HepG2 (cell line): Measurements from ENCODE around the gene TIAM2. TPM values are rescaled to one million over a fixed set of nuclear protein-coding genes. Genes with fewer than 3 reads are reported as not detected.

Experiments
- ATAC-seq: fragments of 200-7000 bp; cut with Tn5 transposase; 3 replicates; pipeline ENCODE4 v1.9.1; 2020; ENCODE audit warnings: mild to moderate bottlenecking, moderate library complexity
- BruUV-seq: library from RNA; stranded (reverse); fragments of 400-500 nt; replicated peaks from 2 replicates; lab custom pipeline; 2021; lab: Mats Ljungman, UMichigan
- CTCF ChIA-PET: fragments of 300-600 bp; formaldehyde crosslinking; extraction: SDS; loops from one replicate; lab custom pipeline; 2021; ENCODE audit warnings: low total read pairs, inconsistent platforms, low intra/inter-chr PET ratio; lab: Yijun Ruan, JAX
- POLR2A ChIA-PET: fragments of 350-600 bp; sonication (Branson Sonifier 250); formaldehyde crosslinking; loops from one replicate; lab custom pipeline; 2020; ENCODE audit warnings: antibody characterized with exemption, inconsistent platforms; lab: Yijun Ruan, JAX
- DNase-seq: peaks from one replicate; pipeline ENCODE4 v3.0.0-alpha.2; 2015; ENCODE audit warnings: low spot score
- FAIRE-seq: peaks from 3 replicates; lab custom pipeline; 2011; peaks lifted over from hg19 to GRCh38; lab: Jason Lieb, UNC
- H2AFZ ChIP-seq: one replicate; pipeline ENCODE4 v1.6.1; 2011; ENCODE audit warnings: low read length, inconsistent platforms
- H3K27ac ChIP-seq: fragments of 300-600 bp; 3 replicates; pipeline ENCODE4 v1.8.0; 2011; ENCODE audit warnings: mixed run types, mild to moderate bottlenecking, mixed read lengths, low read length, inconsistent platforms; ENCODE audit not compliant: insufficient read depth; ENCODE audit errors: extremely low read length
- H3K27me3 ChIP-seq, 2 experiments: fragments of 200-600 bp in 1 of 2; 2 replicates in 1 of 2; 3 replicates in 1 of 2; pipeline versions ENCODE4 v1.6.0 to v1.8.0; 2011; ENCODE audit warnings: low read length in 2 of 2, mild to moderate bottlenecking in 2 of 2, moderate library complexity in 2 of 2, inconsistent platforms in 1 of 2; ENCODE audit not compliant: insufficient read depth in 2 of 2, control insufficient read depth in 1 of 2
- H3K36me3 ChIP-seq, 2 experiments: fragments of 200-600 bp in 1 of 2; replicated peaks in 1 of 2; 2 replicates in 1 of 2; 3 replicates in 1 of 2; pipeline versions ENCODE4 v1.5.1 to v1.8.0; 2011; ENCODE audit warnings: low read length in 2 of 2, inconsistent platforms in 1 of 2; ENCODE audit not compliant: insufficient read depth in 2 of 2, control insufficient read depth in 1 of 2
- H3K4me1 ChIP-seq: 2 replicates; pipeline ENCODE4 v1.5.1; 2012; ENCODE audit warnings: low read length, inconsistent platforms; ENCODE audit not compliant: insufficient read depth
- H3K4me2 ChIP-seq: 2 replicates; pipeline ENCODE4 v1.6.0; 2011; ENCODE audit warnings: low read depth, low read length, inconsistent platforms
- H3K4me3 ChIP-seq, 3 experiments: fragments of 200-600 bp in 1 of 3; sonication (generic), shearing (Covaris generic) in 1 of 3; replicated peaks in 1 of 3; 2 replicates each; pipeline ENCODE4 v1.5.1; 2011 to 2016; ENCODE audit warnings: low read length in 3 of 3, inconsistent platforms in 2 of 3, low read depth in 2 of 3, mild to moderate bottlenecking in 2 of 3, control low read depth in 1 of 3, mixed read lengths in 1 of 3; ENCODE audit not compliant: insufficient read depth in 1 of 3
- H3K79me2 ChIP-seq: one replicate; pipeline ENCODE4 v1.6.1; 2011; ENCODE audit warnings: low read length, inconsistent platforms; ENCODE audit not compliant: insufficient read depth
- H3K9ac ChIP-seq: 2 replicates; pipeline ENCODE4 v1.6.0; 2011; ENCODE audit warnings: mild to moderate bottlenecking, low read depth, low read length, inconsistent platforms; ENCODE audit not compliant: insufficient read depth
- H3K9me3 ChIP-seq: 2 replicates; pipeline ENCODE4 v1.5.1; 2012; ENCODE audit warnings: mild to moderate bottlenecking, low read length
- H4K20me1 ChIP-seq: 2 replicates; pipeline ENCODE4 v1.6.0; 2011; ENCODE audit warnings: inconsistent platforms, mild to moderate bottlenecking, low read length, moderate library complexity; ENCODE audit not compliant: insufficient read depth
- GATAD1 ChIP-seq: IDR thresholded peaks from 2 replicates; pipeline ENCODE4 v1.6.1; 2016; ENCODE audit warnings: missing genetic modification reagents, missing compliant biosample characterization
- IRF2 ChIP-seq: IDR thresholded peaks from 2 replicates; pipeline ENCODE4 v1.6.1; 2018; ENCODE audit warnings: missing genetic modification reagents, missing compliant biosample characterization
- SRSF4 ChIP-seq: fragments of 200-400 bp; formaldehyde crosslinking; IDR thresholded peaks from one replicate; pipeline ENCODE4 v1.6.1; 2018; ENCODE audit warnings: mild to moderate bottlenecking, low read depth, low read length, moderate library complexity; ENCODE audit not compliant: poor library complexity, severe bottlenecking
- ZNF547 ChIP-seq: sonication (generic); formaldehyde crosslinking; IDR thresholded peaks from 2 replicates; pipeline ENCODE4 v1.5.1; 2020; ENCODE audit warnings: mild to moderate bottlenecking, missing genetic modification reagents
- WGBS: methylation state at CpG from one replicate; pipeline ENCODE4 v1.1.6; 2017; ENCODE audit warnings: low lambda C conversion rate; 5-methylcytosine and 5-hydroxymethylcytosine counted together
- in situ Hi-C: cut with HindIII; loops from 2 replicates; pipeline ENCODE4 v1.10.0; 2017; ENCODE audit warnings: low pct_unique_long_range_greater_than_20kb; ENCODE audit not compliant: extremely low pct_ligation_motif_present
- intact Hi-C: fragments of 100-400 bp; cut with micrococcal nuclease; formaldehyde crosslinking; loops from one replicate; pipeline ENCODE4 v1.10.0; 2022; ENCODE audit not compliant: unreplicated experiment
- polyA plus RNA-seq, 8 experiments: library from polyadenylated mRNA; depleted of rRNA in 3 of 8; stranded (reverse) in 7 of 8; unstranded in 1 of 8; fragments of >200 nt; fragmentation: Illumina TruSeq in 4 of 8; extraction: Trizol in 4 of 8; gene quantifications; 2 replicates each; pipeline versions ENCODE4 v1.2.1 to v1.2.3, GENCODE V29; 2011 to 2016; ENCODE audit warnings: low read depth in 4 of 8, missing spikeins in 1 of 8, mixed read lengths in 1 of 8; ENCODE audit not compliant: insufficient read depth in 1 of 8
- total RNA-seq, 5 experiments: library from RNA; depleted of rRNA; stranded (reverse); fragments of >200 nt; fragmentation: Illumina TruSeq; extraction: Trizol; gene quantifications; 2 replicates each; pipeline ENCODE4 v1.2.3, GENCODE V29; 2016; ENCODE audit warnings: low read depth in 1 of 5

TIAM2 gene
- total and polyA plus RNA-seq, 2 of the 13 experiments (the other 11 are each of a cell fraction or from before 2014, with no cell fraction given) = 4.1 to 4.5 TPM

DNA sequence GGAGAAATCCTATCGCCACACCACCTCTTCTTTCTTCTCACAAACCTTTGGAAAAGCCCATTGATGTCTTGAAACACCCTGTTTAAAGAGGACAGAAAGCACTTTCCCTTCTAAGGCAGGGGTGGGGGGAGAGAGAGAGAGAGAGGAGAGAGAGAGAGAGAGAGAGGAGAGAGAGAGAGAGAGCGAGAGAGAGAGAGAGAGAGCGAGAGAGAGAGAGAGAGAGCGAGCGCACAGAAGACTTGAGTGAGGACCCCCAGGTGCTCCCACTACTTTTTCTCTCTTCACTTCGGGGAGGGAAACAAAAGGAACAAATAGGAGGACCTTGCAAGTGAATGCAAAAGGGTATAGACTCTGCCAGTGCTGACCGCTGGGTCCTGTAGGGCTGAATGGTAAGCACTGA lies 52.4 kb downstream of the TIAM2 start (continued):
- TF ChIP-seq GATAD1 = no peak
- no peak for TF ChIP-seq ZNF547 (CRISPR knock-in tag)

DNA sequence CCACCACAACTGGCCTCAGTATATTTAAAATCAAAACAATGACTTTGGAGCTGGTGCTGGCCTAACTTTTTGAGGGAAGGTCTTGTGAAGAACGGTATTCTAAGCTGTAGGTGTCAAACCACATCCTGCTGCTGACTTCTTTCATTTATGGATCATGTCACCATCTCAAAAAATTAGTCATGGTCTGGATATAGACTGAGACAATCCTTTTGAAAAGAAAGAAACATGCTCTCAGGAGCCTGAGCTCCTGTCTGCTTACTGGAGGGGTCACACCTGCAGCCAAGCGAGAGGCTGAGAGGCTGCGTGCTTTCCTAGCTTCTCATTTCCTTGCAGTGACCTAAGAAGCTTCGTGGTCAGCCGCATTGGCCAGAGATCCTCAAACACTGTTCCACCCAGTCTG lies 55.2 kb downstream of the TIAM2 start:
- Histone ChIP-seq H2AFZ (no peak overlapping the region), H3K4me1 (peaks cover 8% of the 10 kb centered on the region), H3K9ac (no peak overlapping the region), H3K27me3 (no peaks in the 10 kb centered on the region), H3K4me3 (no peak overlapping the region), H3K4me2 (no peak overlapping the region), H3K36me3 (no peaks in the 10 kb centered on the region), H3K9me3 (no peaks in the 10 kb centered on the region), H3K27ac (no peak overlapping the region), H4K20me1 (no peaks in the 10 kb centered on the region), H3K79me2 (no peaks in the 10 kb centered on the region)
- ATAC-seq (no peak), DNase-seq (no peak), FAIRE-seq (no peak)
- ChIA-PET POLR2A (no interaction called here), CTCF (no interaction called here)
- in situ Hi-C loops = no loop called here
- BruUV-seq = no TSS peak
- 79% methylated on average over 5 of the region's 5 CpGs for whole genome bisulfite sequencing
- intact Hi-C loops = no loop called here
- no peak for TF ChIP-seq SRSF4

DNA sequence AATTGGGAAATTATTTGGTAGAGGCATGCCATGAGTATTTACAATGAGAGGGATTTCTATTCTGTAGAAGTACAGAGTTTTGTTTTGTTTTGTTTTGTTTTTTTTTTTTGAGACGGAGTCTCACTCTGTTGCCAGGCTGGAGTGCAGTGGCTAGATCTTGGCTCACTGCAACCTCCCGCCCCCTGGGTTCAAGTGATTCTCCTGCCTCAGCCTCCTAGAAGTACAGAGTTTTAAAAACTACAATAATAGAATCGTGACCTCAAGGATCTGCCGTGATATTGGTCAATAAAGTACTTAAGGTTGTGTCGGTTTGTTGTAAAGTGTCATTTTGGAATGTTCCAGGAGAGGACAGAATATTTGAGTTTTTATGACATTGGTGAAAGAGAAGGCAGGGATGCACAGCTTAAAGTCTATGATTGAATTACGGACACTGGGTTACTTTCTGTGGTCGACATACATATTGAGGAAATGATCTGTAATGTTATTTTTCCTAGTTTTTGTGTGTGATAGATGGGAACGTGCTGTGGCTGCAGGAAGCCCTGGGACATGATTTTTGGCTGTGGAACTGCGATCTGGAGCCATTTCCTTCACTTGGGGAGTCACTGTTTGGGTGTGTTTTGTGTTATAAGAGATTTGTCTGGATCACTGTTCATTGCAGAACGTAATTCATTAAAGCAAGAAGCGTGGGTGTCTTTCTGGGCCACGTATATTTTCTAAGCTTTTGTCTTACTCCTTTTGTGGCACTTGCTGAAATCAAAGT lies 59.6 kb downstream of the TIAM2 start:
- FAIRE-seq = no peak
- Histone ChIP-seq H3K27ac (no peak overlapping the region), H4K20me1 (no peaks in the 10 kb centered on the region), H3K9me3 (no peaks in the 10 kb centered on the region), H2AFZ (no peak overlapping the region), H3K27me3 (no peaks in the 10 kb centered on the region), H3K79me2 (no peaks in the 10 kb centered on the region), H3K9ac (no peak overlapping the region), H3K4me1 (no peaks in the 10 kb centered on the region), H3K4me2 (no peak overlapping the region), H3K36me3 (no peaks in the 10 kb centered on the region), H3K4me3 (no peak overlapping the region)
- TF ChIP-seq IRF2 (CRISPR knock-in tag) = no peak
- ATAC-seq = no peak
- no peak for DNase-seq
- CTCF ChIA-PET = no interaction called here
- in situ Hi-C loops (no loop called here), intact Hi-C loops (no loop called here)
- BruUV-seq = no TSS peak
- POLR2A ChIA-PET = no interaction called here
- WGBS = 31% methylated on average over 12 of the region's 12 CpGs
